HG02970 (cell line): ENCODE measurements around the gene AOAH.
"Not testable (repeated sequence)": the region's sequence is repeated elsewhere in the genome, so short reads cannot be mapped to it uniquely, and the experiment has no call there.

ENCODE experiments used
- ATAC-seq: cut with Tn5 transposase; IDR thresholded peaks from one replicate; pipeline ENCODE4 v1.9.1; 2021; ENCODE audit warnings: mild to moderate bottlenecking, moderate library complexity, moderate number of reproducible peaks; ENCODE audit not compliant: unreplicated experiment, low FRiP score

AOAH gene

GRCh38 chr7:36521911-36522310 is 202.4 kb downstream of the AOAH start:
- ATAC-seq = no peak

GRCh38 chr7:36521133-36521532 is 203.2 kb downstream of the AOAH start:
- ATAC-seq = no peak

- no peak for ATAC-seq
Observed at GRCh38 chr7:36515847-36516246, 208.4 kb downstream of the AOAH start.

- ATAC-seq = no peak
Observed at GRCh38 chr7:36514289-36515243, 209.7 kb downstream of the AOAH start.

GRCh38 chr7:36513393-36513792 is 210.9 kb downstream of the AOAH start:
- ATAC-seq = no peak

GRCh38 chr7:36512616-36513015 is 211.7 kb downstream of the AOAH start:
- no peak for ATAC-seq

GRCh38 chr7:36509962-36510361 is 214.3 kb downstream of the AOAH start:
- no peak for ATAC-seq

GRCh38 chr7:36507475-36508440 is 216.5 kb downstream of the AOAH start:
- ATAC-seq = no peak

GRCh38 chr7:36506820-36507219 is 217.5 kb downstream of the AOAH start:
- no peak for ATAC-seq

- no peak for ATAC-seq
Observed at GRCh38 chr7:36506130-36506798, 218.0 kb downstream of the AOAH start.

- not testable (repeated sequence) for ATAC-seq
Observed at GRCh38 chr7:36504617-36505016, 219.7 kb downstream of the AOAH start.

- not testable (repeated sequence) for ATAC-seq
Observed at GRCh38 chr7:36504216-36504615, 220.1 kb downstream of the AOAH start.

- ATAC-seq = no peak
Observed at GRCh38 chr7:36497775-36498174, 226.5 kb downstream of the AOAH start.

GRCh38 chr7:36497176-36497575 is 227.1 kb downstream of the AOAH start:
- ATAC-seq = not testable (repeated sequence)

- no peak for ATAC-seq
Observed at GRCh38 chr7:36496576-36496975, 227.7 kb downstream of the AOAH start.

- no peak for ATAC-seq
Observed at GRCh38 chr7:36491317-36491716, 233.0 kb downstream of the AOAH start.

GRCh38 chr7:36490419-36490830 is 233.9 kb downstream of the AOAH start:
- no peak for ATAC-seq

- ATAC-seq = not testable (repeated sequence)
Observed at GRCh38 chr7:36488672-36489071, 235.6 kb downstream of the AOAH start.

- ATAC-seq = no peak
Observed at GRCh38 chr7:36487756-36488336, 236.4 kb downstream of the AOAH start.

GRCh38 chr7:36486336-36486735 is 238.0 kb downstream of the AOAH start:
- ATAC-seq = no peak
